Measurements from ENCODE around the gene BAZ2B. TPM values are rescaled to one million over a fixed set of nuclear protein-coding genes. Genes with fewer than 3 reads are reported as not detected.

Gene BAZ2B
- total RNA-seq, 1 donor from 2014 or later = 69.8 TPM

- Histone ChIP-seq H3K4me3 (ENCODE audit: insufficient read depth, low read depth, low read length) (no peak overlapping the region), H3K9ac (ENCODE audit: low read length) (no peak overlapping the region)
Observed at GRCh38 chr2:159515441-159515840, 100.9 kb downstream of the BAZ2B start.

DNA sequence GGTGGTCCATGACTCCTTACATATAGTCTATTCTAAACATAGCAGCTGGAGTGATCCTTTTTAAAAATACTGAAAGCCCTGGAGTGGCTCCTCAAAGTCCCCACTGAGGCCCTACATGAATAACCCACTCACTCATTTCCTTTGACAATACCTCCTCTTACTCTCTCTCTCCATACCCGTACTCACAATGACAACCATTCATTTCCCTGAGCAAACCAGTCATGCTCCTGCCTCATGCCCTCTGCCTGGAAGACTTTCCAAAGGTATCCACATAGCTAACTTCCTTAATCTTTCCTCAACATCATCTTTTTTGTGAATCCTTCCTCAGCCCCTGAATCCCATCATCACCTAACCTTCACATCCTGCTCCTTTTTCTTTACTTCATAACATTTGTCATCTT, 102.6 kb downstream of the BAZ2B start:
- Mint-ChIP-seq H3K4me1 (ENCODE audit: low read depth, unreplicated experiment) (peaks cover 29% of the 10 kb centered on the region), H3K27ac (ENCODE audit: unreplicated experiment) (no peak overlapping the region)

More at GRCh38 chr2:159515441-159515840, 100.9 kb downstream of the BAZ2B start:
- Mint-ChIP-seq H3K4me3 (ENCODE audit: unreplicated experiment) (peak overlapping the region; percentile 66), H3K36me3 (ENCODE audit: low read depth, unreplicated experiment) (peaks cover 2% of the 10 kb centered on the region), H3K4me1 (ENCODE audit: low read depth, unreplicated experiment) (peaks cover 29% of the 10 kb centered on the region), H3K27me3 (ENCODE audit: low read depth, unreplicated experiment) (no peaks in the 10 kb centered on the region), H3K9me3 (ENCODE audit: unreplicated experiment) (no peaks in the 10 kb centered on the region), H3K27ac (ENCODE audit: unreplicated experiment) (peak overlapping the region; percentile 10)
- Histone ChIP-seq H3K4me1 (ENCODE audit: insufficient read depth, low read length) (peaks cover 3% of the 10 kb centered on the region), H3K27ac (ENCODE audit: low read depth, low read length) (no peak overlapping the region), H3K4me2 (ENCODE audit: low read length) (no peak overlapping the region), H3K79me2 (ENCODE audit: insufficient read depth, low read length) (peaks cover 14% of the 10 kb centered on the region), H3K9me3 (ENCODE audit: insufficient read depth, low read depth, low read length) (no peaks in the 10 kb centered on the region), H3K27me3 (ENCODE audit: insufficient read depth, low read length) (no peaks in the 10 kb centered on the region), H3K36me3 (ENCODE audit: insufficient read depth, low read length) (no peaks in the 10 kb centered on the region), H2AFZ (ENCODE audit: low read depth, low read length) (no peak overlapping the region), H4K20me1 (ENCODE audit: insufficient read depth, low read length) (peaks cover 7% of the 10 kb centered on the region)
- DNase-seq (ENCODE audit: low read depth) = no peak
- no peak for TF ChIP-seq EZH2 (IDR thresholded peaks at IDR 0.05; ENCODE audit: insufficient read depth, low read length)
- TF ChIP-seq, protein P1, sequence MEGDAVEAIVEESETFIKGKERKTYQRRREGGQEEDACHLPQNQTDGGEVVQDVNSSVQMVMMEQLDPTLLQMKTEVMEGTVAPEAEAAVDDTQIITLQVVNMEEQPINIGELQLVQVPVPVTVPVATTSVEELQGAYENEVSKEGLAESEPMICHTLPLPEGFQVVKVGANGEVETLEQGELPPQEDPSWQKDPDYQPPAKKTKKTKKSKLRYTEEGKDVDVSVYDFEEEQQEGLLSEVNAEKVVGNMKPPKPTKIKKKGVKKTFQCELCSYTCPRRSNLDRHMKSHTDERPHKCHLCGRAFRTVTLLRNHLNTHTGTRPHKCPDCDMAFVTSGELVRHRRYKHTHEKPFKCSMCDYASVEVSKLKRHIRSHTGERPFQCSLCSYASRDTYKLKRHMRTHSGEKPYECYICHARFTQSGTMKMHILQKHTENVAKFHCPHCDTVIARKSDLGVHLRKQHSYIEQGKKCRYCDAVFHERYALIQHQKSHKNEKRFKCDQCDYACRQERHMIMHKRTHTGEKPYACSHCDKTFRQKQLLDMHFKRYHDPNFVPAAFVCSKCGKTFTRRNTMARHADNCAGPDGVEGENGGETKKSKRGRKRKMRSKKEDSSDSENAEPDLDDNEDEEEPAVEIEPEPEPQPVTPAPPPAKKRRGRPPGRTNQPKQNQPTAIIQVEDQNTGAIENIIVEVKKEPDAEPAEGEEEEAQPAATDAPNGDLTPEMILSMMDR (IDR thresholded peaks at IDR 0.05; ENCODE audit: insufficient read depth, low read depth, low read length) = no peak
- FAIRE-seq = no peak

GRCh38 chr2:159508140-159508539, 108.2 kb downstream of the BAZ2B start:
- Histone ChIP-seq H3K9ac (ENCODE audit: low read length) (no peak overlapping the region), H3K4me3 (ENCODE audit: insufficient read depth, low read depth, low read length) (no peak overlapping the region), H2AFZ (ENCODE audit: low read depth, low read length) (no peak overlapping the region), H3K27ac (ENCODE audit: low read depth, low read length) (no peak overlapping the region), H3K27me3 (ENCODE audit: insufficient read depth, low read length) (no peaks in the 10 kb centered on the region), H4K20me1 (ENCODE audit: insufficient read depth, low read length) (peaks cover 15% of the 10 kb centered on the region), H3K4me2 (ENCODE audit: low read length) (no peak overlapping the region), H3K4me1 (ENCODE audit: insufficient read depth, low read length) (peaks cover 5% of the 10 kb centered on the region), H3K79me2 (ENCODE audit: insufficient read depth, low read length) (peaks cover 13% of the 10 kb centered on the region), H3K9me3 (ENCODE audit: insufficient read depth, low read depth, low read length) (no peaks in the 10 kb centered on the region), H3K36me3 (ENCODE audit: insufficient read depth, low read length) (no peaks in the 10 kb centered on the region)
- Mint-ChIP-seq H3K9me3 (ENCODE audit: unreplicated experiment) (no peaks in the 10 kb centered on the region), H3K27me3 (ENCODE audit: low read depth, unreplicated experiment) (no peaks in the 10 kb centered on the region), H3K36me3 (ENCODE audit: low read depth, unreplicated experiment) (no peaks in the 10 kb centered on the region), H3K4me3 (ENCODE audit: unreplicated experiment) (no peak overlapping the region), H3K27ac (ENCODE audit: unreplicated experiment) (no peak overlapping the region), H3K4me1 (ENCODE audit: low read depth, unreplicated experiment) (peaks cover 9% of the 10 kb centered on the region)
- FAIRE-seq (peak; percentile 49), DNase-seq (ENCODE audit: low read depth) (no peak)
- TF ChIP-seq, protein P1 (IDR thresholded peaks at IDR 0.05; ENCODE audit: insufficient read depth, low read depth, low read length) = no peak
- TF ChIP-seq EZH2 (IDR thresholded peaks at IDR 0.05; ENCODE audit: insufficient read depth, low read length) = no peak

More for the DNA sequence above, 102.6 kb downstream of the BAZ2B start:
- H4K20me1 ChIP-seq (ENCODE audit: insufficient read depth, low read length) = peaks cover 7% of the 10 kb centered on the region
- no peak overlapping the region for H3K9ac ChIP-seq (ENCODE audit: low read length)
- peaks cover 14% of the 10 kb centered on the region for H3K79me2 ChIP-seq (ENCODE audit: insufficient read depth, low read length)
- no peaks in the 10 kb centered on the region for H3K27me3 ChIP-seq (ENCODE audit: insufficient read depth, low read length)
- H2AFZ ChIP-seq (ENCODE audit: low read depth, low read length) = no peak overlapping the region
- no peak overlapping the region for H3K27ac ChIP-seq (ENCODE audit: low read depth, low read length)
- no peak overlapping the region for H3K4me3 Mint-ChIP-seq (ENCODE audit: unreplicated experiment)
- H3K36me3 ChIP-seq (ENCODE audit: insufficient read depth, low read length) = no peaks in the 10 kb centered on the region
- H3K9me3 Mint-ChIP-seq (ENCODE audit: unreplicated experiment) = no peaks in the 10 kb centered on the region
- no peak overlapping the region for H3K4me2 ChIP-seq (ENCODE audit: low read length)
- H3K27me3 Mint-ChIP-seq (ENCODE audit: low read depth, unreplicated experiment) = no peaks in the 10 kb centered on the region
- peaks cover 2% of the 10 kb centered on the region for H3K36me3 Mint-ChIP-seq (ENCODE audit: low read depth, unreplicated experiment)
- peaks cover 3% of the 10 kb centered on the region for H3K4me1 ChIP-seq (ENCODE audit: insufficient read depth, low read length)
- TF ChIP-seq EZH2 (IDR thresholded peaks at IDR 0.05; ENCODE audit: insufficient read depth, low read length) = no peak
- TF ChIP-seq, protein P1 (IDR thresholded peaks at IDR 0.05; ENCODE audit: insufficient read depth, low read depth, low read length) = no peak
- FAIRE-seq = no peak
- H3K9me3 ChIP-seq (ENCODE audit: insufficient read depth, low read depth, low read length) = no peaks in the 10 kb centered on the region
- no peak overlapping the region for H3K4me3 ChIP-seq (ENCODE audit: insufficient read depth, low read depth, low read length)
- DNase-seq (ENCODE audit: low read depth) = no peak

Measured in astrocyte (in vitro differentiated cells and primary cell).